HG03039 (cell line): ENCODE measurements around the gene PLSCR5.

Experiments
- ATAC-seq: cut with Tn5 transposase; IDR thresholded peaks from one replicate; pipeline ENCODE4 v1.9.1; 2021; ENCODE audit warnings: mild to moderate bottlenecking, moderate library complexity; ENCODE audit not compliant: unreplicated experiment

PLSCR5 gene, protein sequence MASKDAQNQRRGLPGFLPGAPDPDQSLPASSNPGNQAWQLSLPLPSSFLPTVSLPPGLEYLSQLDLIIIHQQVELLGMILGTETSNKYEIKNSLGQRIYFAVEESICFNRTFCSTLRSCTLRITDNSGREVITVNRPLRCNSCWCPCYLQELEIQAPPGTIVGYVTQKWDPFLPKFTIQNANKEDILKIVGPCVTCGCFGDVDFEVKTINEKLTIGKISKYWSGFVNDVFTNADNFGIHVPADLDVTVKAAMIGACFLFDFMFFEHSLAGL

DNA sequence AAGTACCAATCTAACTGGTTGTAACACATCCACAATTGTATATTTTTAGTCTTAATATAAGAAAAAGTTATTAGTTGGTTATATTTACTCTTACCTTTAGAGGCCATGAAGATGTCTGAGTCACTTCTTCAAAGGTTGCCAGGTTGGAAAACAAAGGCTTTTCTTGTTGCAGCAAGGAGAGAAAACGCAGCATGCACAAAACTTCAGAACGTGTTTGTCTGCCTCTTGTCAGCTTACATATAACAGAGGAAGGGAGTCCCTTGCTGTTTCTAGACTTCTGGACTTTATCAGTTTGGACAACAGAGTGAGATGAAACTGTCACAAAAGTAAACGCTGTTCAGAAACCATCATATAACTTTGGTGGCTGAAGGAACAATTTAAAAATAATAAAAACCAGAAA lies at the start of gene PLSCR5:
Gene PLSCR5 (minus strand): TSS at position 241 of the 400 bp plus-strand sequence. CDS start 134 bp downstream, at position 107.
- ATAC-seq, result no peak

DNA sequence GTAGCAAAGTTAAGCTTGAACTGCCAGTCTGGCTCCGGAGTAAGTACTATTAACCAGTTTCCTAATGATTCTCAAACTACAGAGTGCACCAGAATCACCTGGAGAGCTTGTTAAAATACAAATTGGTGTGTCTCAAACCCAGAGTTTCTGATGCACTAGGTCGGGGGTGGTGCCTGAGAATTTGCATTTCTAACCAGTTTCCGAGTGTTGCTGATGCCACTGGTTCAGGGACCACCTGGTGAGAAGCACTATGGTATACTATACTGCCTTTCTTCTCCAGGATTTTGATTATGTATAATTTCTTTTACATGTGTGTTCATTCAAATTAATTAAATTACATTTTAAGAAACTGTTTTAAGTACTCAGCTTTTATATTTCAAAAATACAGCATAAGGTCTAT lies 48.8 kb upstream of the PLSCR5 start:
- no peak for ATAC-seq

DNA sequence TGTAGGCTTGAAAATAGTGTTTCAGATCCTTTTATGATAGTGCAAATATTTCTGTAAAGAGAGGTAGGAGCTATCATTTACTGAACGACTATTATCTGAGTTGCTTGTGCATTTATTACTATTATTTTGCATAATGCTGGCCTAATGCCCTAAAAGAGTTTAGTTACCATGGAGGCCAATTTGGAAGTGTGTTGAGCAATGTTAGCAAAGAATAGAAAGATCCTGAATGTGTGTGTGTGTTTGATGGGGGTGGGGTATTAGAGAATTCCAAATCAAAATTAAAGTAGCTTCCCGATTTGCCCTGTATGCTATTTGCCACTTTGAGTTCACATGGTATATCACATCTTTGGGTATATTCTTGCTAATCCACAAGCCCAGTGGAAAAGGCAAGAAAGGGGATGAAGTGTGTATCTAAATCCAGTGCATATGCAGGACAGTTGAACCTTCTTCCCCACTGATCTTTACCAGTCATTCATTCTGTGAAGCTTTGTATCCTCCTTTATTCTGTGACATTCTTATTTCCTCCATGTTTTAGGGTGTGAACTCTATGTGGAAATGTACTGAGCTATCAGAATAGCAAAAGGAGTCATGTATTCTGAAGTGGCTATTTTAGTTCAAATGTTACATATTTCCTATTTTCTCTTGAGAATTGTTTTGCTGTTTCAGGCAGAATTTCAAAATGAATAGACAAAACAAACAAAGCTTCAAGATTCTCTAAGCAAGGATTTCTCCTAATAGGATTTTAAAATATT lies 45.7 kb upstream of the PLSCR5 start:
- ATAC-seq, result no peak

DNA sequence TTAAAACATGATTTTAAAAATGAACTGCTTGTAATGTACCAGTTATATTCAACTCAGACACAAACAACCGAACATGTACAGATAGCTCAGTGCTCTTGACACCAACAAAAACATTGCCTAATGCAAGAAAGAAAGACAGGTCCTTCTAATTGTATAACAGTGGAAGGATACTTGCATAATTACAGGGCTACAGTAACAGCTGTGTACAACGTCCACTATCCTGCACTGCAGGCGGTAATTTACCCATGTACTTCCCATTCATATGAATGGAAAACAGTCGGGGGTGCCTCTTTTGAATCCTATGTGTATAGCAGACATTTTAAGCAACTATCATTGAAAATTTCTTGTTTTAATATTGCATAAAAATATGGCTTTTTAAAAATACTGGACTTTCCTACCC lies 41.1 kb upstream of the PLSCR5 start:
- no peak for ATAC-seq

DNA sequence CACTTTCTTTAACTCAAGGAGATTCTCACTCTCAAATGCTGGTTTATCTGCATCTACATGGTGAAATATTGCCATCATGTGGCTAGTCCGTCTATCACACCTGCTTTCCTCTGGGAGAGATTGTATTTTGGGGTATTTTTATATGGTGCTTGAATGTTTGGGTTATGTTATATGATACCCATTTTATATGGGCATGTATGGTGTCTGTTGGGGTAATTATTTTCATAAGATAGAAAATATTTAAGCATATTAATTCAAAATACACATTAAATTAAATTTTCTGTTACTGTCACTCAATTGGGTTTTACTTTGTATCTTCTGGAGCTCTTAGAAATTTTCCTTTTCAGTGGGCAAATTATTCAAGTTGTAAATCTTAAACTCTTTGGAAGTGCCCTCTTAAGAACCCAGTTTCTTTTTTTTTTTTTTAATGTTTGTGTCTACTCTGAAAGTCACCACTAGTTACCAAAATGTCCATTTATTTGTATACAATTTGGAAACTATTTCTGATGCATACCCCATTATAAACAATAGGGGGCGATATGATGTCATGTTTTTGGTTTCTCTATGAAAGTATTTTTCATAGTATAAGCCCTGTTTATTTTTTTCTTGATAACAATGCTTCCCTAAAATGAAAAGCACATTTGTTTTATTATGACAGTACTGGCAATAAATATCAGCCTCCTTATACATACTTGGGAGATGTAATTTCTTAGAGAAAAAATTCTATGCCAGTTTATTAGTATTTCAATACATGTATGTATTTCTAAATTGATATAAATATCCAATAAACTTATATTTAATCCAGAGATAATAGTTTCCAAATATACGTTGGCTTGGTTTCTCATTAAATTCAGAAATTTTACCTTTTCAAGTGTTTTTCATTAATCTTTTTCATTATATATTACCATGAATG lies 36.1 kb upstream of the PLSCR5 start:
- peak; percentile 77 for ATAC-seq

DNA sequence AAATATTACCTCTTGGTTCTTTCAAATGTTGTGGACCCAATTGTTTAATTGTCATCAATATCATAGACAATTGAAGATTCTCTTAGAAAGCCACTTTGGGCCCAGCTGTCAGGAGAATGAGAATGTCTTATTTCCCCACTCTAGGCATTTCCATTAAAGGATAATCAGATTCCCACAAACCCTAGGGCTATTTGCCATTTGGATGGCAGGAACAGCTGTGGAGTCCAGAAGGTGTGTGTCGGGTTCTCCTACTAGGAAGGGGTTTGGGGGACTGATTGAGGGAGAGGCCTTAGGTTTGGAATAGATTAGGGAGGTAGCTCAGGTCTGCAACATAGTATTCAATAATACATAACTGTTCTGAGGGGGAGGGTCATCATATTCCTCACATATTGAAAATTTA lies 35.2 kb upstream of the PLSCR5 start:
- no peak for ATAC-seq

DNA sequence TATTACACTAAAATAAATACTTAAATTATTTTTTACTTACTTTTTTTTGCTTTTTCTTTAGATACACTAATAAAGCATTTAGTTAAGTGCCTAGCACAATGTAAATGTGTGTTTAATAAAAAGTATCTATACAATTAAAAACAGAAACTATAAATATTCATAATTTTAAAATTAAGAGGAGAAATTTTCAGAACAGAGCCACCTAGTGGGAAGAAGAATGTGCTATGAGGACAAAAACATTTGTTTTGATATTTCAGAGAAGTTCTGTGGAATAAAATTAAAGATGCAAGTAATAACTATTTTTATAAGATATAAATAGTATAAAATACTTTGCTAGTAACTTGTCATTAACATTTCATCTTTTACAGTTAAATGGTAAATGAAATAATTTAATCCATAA lies 33.6 kb upstream of the PLSCR5 start:
- no peak for ATAC-seq

DNA sequence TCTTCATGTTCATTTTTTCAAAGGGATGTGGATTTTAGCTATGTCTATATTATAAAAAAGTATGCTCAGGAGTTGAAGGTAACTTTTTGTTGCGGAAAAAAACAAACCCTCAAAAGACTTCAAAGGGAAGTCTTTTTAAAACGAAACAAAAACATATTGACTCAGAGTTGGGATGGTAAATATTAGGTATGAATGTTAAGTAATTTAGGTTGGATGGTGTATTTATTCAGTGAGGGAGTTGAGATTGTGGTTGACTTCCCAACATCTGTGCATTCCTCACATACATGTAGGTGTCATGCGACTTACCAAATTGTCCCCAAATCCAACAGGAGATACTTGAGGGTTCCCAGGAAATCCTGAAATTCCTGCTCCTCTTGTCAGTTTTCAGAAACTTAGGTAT lies 32.7 kb upstream of the PLSCR5 start:
- ATAC-seq, result no peak

DNA sequence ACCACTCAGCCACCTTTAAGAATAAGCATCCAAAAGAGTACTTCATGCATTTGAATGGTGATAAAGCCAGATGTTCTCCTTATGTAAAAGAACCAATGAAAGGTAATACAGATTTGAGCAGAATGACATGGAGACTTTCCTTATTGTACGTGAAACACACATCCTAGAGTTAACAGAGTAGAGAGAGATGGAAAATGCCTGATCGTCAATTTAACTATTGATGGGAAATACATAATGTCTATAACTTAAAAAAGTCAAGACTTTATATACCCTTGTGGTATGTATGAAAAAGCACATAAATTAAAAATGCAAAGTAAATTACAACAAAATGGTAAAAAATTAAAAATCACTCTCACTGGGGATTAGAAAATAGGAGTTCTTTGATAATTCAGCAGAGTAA lies 31.7 kb upstream of the PLSCR5 start:
- ATAC-seq, result no peak

DNA sequence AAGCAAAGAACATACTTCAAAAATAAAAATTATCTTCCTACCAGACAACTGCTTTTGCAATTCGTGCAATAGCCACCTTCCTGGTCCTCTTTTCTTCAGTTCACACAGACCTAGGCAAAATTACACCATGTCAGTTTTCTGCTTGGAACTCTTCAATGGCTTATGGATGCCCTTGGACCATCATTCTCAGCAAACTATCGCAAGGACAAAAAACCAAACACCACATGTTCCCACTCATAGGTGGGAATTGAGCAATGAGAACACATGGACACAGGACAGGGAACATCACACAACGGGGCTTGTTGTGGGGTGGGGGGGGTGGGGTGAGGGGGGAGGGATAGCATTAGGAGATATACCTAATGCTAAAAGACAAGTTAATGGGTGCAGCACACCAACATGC lies 29.2 kb upstream of the PLSCR5 start:
- ATAC-seq, result no peak

DNA sequence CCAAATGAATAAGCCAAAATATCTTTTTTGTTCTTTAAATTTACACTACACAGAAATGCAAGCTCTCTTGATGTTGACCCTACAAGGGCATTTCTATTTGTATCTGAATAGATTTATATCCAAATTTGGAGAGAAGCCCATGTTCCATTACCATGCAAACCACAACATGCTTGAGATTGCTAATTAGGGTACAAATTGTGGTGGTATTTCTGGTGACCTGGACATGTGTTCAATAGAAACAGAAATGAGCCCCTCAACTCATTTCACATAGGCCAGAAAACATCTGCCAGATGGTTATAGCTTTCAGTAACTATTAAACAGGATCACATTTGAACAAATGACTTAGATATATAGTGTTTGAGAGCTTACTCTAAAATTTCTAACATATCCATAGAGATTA lies 23.5 kb upstream of the PLSCR5 start:
- no peak for ATAC-seq

DNA sequence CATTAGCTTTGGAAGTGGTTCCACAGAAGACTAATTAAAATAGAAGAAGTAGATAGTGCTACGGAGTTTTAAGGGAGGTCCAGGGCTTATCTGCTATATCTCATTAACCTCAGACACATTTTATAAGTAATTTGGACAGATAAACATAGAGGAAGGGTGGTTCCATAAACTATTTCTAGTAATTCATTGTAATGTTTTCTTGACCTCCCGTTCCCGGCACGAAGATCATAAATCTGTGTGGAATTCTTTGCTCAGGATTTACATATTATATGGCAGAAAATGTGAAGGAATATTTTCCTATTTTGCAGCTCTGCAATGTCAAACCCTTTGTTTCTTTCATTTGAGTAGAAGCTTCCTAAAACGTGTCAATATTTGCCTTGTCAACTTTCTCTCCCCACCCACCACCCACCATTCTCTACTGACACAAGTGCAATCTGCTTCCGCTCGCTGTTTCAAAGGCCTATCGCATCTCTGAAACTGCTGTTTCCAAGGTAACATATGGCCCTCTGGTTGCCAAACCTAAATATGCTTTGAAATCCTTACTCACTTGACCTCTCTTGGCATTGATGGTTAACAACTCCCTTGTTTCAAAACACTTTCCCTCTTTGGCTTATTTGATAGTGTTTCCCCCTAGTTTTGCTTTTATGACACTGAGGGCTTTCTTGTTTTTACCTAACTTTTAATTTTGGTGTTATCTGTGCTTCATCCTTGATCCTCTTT lies 21.4 kb upstream of the PLSCR5 start:
- ATAC-seq, result no peak

DNA sequence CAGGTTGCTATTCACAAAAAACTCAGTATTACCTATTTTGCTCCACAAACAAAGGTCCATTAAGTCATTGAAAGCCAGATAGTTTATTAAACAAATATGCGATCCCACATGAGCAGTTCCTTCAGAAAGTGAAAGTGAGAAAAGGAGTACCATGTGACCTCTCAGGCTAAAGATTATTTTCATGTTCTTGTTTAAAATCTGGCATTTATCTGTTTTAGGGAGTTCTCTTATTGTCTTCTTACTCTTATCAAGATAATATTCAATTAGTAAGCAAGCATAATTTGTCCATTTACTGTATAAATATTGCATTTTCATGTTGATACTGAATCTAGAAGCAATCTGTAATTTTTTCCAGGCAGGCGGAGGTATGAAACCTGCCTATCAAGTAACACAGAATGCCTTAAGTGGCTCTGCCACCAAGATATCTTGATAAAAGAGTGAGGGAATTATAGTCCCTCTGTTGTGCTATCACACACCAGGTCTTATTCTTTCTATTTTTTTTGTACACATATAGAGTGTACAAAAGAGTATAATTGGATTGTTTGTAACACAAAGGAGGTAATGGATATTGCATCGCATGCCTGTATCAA lies 20.1 kb upstream of the PLSCR5 start:
- no peak for ATAC-seq

DNA sequence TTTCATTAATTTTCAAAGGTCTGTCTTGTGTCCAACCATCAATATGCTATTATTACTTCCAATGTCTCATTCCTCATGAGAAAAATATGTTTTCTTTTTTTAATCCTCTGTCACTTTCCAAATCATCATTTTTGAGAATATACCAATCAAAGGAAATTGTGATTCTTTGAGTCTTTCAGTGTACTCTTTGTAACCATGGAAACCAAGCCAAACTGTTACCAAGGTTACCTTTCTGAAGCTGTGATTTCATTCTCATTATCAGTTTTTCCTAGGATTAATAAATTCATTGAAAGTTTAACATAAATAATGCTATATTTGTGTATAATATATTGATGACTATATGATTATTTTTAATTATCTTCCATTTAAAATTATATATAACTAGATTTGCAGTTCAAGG lies 16.6 kb upstream of the PLSCR5 start:
- no peak for ATAC-seq

DNA sequence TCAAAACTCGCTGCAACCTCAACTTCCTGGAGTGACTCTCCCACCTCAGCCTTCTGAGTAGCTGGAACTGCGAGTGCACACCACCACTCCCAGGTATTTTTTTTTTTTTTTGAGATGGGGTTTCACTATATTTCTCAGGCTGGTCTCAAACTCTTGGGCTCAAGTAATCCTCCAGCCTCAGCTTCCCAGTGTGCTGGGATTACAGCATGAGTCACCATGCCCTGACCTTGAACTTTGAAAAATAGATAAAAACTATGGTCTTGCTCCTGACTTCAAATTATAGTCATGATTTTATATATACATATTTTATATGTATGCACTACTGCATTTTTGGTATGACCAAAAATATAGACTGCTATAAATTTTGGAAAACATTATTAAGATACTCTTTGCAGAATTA lies 6.9 kb upstream of the PLSCR5 start:
- no peak for ATAC-seq

DNA sequence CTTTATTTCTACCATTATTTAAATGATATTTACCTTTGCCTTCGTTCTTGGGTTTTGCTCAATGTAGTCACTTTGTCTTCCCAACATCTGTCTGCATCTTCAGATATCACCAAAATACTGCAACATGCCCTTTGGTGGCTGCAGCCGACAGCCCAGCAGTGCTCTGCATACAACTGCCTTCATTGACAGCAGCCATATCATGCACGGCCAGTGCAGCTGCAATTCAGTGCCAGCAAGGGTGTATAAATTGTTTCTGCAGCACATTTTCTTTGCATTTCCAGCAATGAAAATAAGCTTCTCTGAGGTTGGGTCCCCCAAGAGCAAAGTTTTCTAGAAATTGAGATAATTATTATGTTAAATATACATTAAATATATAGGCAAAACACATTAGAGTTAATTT lies 6.0 kb upstream of the PLSCR5 start:
- ATAC-seq, result no peak

DNA sequence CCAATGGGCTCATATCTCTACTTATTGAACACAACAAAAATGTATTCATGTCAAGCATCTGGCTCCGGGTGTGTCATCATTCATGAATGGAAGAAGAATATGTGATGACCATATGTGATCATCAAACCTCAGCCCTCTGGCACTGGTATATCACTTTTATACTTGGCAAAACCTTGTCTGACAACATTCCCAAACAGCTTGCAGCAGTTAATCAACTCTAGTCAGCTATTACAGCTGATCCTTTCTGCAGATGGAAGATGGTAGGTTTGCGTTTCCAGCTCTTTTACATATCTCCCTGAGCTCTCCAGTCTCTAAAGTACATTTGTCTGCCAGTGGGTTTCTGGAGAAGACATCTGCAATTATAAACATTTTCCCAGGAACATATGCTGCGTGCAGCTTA lies 6.6 kb downstream of the PLSCR5 start:
- no peak for ATAC-seq

DNA sequence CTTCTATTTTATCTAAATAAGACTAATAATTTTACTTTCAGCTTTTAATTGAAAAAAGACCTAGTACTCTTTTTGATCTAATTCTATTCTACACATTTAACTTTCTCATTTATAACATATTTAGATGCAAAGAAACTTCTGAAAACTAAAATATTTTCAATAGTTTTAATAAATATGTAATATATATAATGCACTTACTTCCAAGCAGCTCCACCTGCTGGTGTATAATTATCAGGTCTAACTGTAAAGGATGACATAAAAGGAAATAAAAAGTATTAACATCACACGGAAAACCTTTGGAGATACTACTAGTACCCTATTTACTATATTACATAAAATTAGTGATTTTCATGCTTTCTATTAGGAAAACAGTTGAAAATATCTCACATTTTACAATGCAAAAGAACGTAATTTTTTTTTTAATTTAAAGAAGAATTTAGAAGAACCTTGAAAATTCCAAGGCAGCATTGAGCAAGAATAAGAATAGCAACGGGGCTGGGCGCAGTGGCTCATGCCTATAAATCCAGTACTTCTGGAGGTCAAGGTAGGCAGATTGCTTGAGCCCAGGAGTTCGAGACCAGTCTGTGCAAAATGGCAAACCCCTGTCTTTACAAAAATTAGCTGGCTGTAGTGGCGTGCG lies 10.2 kb downstream of the PLSCR5 start:
- ATAC-seq, result no peak

DNA sequence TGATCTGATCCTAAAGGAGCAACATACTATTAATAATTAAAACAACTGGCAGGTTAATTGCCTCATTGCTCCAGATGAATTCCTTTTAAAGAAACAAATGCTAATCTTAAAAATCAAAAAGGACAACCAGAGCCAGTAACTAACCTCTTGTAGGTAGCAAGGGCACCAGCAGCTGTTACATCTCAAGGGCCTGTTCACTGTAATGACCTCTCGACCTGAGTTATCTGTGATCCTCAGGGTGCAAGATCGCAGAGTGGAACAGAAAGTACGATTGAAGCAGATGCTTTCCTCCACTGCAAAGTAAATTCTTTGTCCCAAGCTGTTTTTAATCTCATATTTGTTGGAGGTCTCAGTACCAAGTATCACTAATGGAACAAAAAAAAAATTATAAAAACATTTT lies 11.4 kb downstream of the PLSCR5 start:
- no peak for ATAC-seq

DNA sequence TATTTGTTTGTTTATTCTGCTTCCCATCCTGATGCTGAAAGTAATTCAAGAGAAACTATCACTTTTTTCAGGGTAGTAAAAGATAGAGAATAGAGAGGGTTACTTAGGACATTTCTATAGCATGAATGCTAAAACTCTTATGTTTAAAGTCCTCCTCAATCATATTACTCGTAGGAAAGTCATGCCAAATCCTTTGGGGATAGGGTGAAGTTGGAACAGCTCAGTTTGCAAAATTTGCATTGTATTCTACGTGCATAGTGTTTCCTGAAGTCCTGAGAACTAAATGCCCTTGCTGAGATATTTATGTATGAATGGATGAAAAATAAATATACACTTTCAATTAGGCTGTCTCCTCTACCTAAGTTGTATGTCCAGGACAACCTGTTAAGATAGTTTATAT lies 14.6 kb downstream of the PLSCR5 start:
- no peak for ATAC-seq
